Stimulated activated CD4-positive, alpha-beta T cell treated with anti-CD3 and anti-CD28 coated beads, Interleukin-12 subunit alpha, Interleukin-12 subunit beta, amount 100 ng/mL, for 24 hours (primary cell): Measurements from ENCODE around the gene KIAA0232.

Source experiments
- DNase-seq, 2 experiments: peaks; one replicate each; pipeline ENCODE4 v3.0.0-alpha.2; 2020; ENCODE audit warnings: low read depth in 2 of 2

Gene KIAA0232

DNA sequence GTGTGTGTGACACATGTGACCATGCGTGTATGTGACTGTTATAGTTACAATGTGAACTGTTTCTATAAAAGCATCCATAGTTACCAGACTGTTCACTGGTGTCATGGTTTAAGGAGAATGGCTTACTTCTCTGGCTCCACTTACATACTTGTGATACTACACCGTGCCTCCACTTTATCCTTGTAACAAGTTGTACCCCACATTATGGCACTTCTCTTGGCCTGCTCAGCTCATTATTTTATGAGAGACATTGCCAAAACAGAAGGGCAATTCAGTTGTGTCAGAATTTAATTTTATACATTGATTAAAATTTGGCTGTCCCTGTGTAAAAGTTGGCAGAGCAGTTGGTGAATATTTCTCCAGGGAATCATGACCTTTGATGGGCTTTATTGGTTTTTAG lies 64.7 kb downstream of the KIAA0232 start:
- DNase-seq, result no peak

DNA sequence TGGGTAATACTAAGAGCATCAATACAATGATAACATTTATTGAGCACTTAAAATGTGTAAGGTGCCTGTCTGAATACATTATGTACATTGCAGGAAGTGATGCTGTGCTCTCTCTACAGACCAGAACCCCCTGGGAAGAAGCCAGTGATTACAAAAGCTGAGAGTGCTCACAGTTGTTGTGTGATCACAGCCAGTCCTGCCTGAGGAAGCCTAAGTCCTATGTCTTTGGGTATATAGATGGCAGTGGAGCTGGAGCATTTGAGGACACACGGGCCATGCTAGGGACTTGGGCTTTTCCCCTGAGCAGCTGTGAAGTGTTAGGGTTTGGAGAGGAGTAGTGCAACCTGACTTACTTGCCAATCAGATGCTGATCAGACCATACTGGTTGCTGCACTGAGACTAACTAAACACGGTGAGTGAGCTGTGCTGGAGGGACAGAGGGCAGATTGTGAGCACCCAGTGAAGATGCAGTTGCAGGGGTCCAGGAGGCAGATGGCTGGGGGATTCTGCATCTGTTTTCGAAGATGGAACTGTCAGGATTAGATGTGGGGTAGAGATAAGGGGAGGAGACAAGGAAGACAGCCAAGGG lies 66.3 kb downstream of the KIAA0232 start:
- DNase-seq, result no peak

DNA sequence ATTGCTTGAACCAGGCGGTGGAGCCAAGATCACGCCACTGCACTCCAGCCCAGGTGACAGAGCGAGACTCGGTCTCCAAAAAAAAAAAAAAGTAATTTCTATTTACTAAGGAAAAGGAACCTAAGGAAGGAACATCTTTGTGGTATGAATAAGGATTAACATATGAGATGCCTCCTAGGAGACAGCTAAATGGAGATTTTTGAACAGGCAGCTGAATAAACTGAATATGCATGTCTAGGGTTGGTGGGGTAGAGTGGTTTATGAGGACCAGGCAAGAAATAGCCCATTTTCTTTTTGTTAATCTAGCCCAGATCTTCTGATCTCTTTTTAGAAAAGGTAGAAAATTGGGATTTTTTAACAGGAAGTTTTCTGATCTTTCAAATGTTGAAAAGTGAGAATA lies 67.2 kb downstream of the KIAA0232 start:
- DNase-seq, result no peak

DNA sequence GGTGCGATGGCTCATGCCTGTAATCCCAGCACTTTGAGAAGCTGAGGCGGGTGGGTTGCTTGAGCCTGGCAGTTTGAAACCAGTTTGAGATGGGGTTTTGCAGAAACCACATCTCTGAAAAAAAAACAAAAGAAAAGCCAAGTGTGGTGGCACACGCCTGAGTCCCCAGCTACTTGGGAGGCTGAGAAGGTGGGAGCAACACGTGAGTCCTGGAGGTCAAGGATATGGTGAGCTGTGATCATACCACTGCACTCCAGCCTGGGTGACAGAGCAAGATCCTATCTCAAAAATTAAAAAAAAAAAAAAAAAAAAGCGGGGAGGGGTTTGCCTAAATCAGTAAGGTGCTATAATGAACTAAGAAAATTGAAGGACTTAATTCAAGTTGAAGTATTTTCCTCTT lies 68.9 kb downstream of the KIAA0232 start:
- no peak for DNase-seq

DNA sequence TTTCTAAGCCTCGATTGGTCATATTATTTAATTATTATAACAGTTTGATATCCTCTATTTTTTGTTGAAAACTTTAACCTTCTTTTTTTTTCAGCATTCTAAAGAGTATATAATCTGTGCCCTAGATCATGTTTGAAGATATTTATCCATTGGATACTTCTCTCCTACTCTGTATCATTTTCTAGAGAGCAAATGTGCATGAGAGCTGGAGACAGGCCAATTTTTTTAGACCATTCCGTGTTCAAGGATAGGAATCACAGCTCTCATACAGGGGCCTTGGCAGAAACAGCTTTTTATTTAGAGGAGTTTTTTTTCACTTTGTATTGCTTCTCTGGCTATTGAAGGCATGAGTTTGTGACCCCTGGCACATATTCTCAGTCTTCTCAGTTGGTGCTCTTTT lies 69.4 kb downstream of the KIAA0232 start:
- DNase-seq, result no peak

DNA sequence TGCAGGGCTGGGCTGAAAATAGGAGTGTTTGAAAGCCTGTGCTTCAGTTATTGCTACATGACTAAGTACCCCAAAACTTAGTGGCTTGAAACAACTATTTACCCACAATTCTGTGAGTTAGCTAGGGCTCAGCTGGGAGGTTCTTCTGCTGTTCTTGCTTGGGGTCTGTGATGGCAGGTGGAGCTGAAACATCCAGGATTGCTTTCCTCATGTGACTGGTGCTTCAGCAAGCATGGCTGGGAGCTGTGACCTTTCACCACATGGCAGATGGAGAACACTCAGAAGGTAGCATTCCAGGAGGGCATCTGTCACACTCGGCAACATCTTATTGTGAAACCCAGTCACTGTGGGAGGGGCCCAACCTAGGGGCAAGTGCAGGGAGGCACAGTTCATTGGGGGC lies 70.1 kb downstream of the KIAA0232 start:
- no peak for DNase-seq

DNA sequence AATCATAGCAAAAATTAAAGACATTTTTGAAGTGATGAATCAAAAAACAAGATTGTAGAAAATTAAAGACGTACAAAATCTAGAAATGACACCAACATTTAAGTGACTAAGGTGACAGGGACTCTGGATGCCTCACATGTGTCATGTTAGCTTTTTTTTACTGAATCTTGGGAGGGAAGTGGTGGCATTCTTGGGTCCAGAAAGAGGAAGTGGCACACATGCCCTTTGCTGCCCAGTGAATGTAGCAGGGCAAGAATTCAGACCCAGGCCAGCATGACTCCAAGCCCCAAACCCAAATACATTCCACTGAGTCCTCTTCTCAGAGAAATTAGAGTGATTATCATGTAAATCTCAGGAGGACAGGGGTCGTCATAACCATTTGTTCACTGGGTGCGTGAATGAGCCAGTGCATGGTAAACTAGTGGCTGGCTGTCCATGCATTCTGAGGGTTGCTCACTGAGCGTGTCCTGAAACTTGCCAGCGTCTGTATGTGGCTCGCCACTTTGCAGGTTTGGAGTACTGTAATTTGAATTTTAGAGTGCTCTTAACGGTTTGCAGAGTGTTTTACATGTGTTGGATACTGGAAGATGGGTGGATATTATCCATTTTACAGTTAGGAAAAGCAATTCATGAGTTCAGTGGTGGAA lies 71.7 kb downstream of the KIAA0232 start:
- DNase-seq, result no peak

DNA sequence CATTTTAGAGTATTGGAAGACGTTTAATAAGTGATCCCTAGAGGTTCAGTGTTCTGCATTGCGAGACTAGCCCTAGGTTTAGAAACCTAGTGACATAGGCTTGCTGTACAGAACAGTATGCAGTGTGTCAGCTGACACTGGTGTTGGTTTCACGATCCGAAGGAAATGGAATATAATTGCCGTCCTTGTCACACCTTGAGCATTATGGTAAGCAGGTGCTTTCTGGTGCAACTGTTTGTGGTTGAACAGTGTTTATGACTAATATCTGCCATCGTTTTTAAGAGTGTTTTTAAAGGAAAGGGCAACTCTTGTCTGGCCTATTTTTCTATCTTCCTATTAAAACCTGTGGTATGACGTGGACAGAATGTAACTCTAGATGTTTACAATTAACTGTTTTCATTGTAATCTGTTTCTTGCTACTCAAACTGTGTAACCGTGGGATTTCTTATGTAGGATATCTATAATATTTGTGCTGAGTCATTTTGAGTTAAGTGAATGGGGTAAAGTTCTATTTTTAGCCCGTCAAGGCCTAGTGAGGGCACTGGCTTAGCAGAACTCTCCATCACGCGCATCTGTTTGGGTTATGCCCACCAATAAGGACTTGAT lies 73.3 kb downstream of the KIAA0232 start:
- DNase-seq, result peak in 1 of 2 experiments; percentile 6

DNA sequence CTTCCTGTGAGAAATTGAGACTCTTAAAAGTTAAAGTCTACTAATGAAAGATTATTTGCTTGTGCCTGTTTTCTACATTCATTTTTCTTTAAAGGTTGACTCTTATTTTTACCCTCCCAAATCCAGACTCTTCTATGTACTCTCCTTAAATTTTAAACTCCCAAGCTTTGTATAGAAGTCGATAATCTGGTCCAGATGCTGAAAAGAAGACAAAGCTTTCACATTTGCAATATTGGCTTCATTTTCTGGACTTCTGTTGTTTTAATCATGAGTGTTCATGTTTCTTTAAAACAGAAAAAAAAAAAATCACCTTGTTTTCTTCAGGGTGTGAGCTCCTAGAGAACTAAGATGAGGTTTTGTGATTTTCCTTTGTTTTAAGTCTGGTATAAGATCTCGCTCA lies 73.9 kb downstream of the KIAA0232 start:
- DNase-seq, result no peak

DNA sequence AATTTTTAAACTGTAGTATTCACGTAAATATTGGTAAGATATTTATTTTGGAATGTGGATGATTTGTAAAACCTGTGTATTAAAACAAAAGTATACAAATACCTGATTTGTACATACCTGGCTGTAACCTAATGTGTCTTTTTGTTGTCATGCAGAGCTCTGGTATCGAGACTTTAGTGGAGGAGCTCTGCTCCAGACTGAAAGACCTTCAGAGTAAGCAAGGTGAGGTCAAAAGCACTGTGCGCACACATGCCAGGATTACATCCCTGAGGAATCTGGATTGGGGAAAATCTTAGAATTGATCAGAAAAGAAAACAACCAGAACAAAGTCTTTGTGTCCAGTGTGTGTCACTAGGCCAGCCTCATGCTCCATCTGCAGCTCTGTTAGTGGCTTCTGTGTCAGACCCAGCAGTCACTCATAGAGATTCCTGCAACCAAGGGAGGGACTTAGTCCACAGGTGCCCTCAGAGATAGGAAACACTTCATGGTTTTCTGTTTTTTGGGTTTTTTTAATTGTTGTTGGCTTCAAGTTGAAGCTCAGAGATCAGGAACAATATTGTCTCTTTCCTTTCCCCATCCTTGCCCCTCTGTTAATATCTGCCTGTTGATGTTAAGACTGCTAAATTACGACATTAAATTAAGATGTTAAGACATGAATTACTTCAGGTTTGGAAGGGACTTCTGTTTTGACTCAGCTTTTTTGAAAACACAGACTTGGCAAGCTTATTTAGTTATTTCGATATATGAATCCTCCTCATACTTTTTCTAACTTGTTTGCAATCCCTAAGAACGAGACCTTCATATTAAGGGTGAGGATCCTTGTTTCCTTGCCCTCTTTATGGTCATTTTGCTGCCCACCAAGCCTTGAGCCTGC lies 74.7 kb downstream of the KIAA0232 start:
- DNase-seq, result no peak

DNA sequence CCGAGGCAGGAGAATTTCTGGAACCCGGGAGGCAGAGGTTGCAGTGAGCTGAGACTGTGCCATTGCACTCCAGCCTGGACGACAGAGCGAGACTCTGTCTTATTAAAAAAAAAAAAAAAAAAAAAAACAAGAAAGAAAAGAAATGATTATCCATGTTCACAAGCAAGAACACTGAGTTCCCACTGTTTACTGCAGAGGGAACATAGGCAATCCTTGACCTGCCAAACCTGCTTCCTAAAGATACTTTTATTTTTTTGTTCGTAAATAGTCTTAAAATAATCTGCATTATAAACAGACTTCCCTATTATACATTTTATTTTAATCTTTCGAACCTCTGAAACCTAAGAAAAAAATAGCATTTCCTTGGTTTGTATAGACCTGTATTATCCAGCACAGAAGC lies 76.5 kb downstream of the KIAA0232 start:
- no peak for DNase-seq

DNA sequence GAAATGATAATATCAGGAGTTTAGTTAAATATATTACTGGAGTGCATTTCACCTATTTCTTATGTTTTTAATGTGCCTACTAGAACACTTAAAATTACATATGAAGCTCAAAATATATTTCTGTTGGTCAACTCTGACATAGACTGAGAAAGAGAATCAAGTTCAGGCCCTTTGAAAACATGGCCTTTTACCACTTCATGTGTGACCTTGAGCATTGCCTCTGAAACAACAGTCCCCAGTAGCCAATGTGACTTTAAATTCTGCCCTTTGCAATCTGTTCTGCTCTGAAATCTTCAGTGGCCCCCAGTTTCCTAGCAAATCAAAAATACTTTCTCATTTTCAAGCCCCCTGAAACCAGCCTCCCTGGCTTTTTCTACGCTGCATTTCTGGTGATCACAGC lies 77.0 kb downstream of the KIAA0232 start:
- DNase-seq, result no peak

DNA sequence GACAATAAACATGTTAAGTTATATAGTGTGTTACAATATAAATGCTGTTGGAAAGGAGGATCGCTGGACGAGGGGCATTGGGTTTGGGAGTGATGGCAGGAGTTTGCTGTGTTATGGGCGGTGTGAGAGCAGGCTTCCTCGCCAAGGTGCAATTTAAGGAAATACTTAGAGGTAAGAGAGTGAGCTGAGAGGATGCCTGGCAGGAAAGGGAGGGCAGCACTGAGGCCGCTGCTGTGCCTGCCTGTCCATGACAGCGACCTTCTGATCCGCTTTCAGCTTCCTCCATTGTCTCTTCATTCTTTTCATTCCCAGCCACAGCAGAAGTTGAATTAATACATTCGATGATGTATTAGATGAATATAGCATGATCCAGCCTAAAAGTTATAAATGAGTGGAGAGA lies 85.9 kb downstream of the KIAA0232 start:
- no peak for DNase-seq

DNA sequence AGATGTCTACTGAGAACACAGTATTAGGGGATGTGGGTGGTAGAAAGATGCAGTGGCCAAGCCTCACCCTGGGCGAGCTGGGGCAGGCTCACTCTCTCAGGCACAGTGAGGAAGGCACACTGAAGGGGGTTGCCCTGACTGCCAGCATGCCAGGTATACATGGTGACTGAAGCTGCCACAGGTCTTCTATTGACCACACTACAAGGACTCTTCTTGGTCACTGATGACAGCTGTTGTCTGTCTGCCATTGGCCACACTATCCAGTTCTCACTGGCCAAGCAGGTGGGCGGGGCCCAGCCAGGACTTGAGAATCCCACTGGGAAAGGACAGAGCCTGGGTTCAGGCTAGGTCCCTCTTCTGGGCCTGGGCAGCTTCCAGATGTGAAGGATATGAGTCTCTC lies 87.4 kb downstream of the KIAA0232 start:
- no peak for DNase-seq

DNA sequence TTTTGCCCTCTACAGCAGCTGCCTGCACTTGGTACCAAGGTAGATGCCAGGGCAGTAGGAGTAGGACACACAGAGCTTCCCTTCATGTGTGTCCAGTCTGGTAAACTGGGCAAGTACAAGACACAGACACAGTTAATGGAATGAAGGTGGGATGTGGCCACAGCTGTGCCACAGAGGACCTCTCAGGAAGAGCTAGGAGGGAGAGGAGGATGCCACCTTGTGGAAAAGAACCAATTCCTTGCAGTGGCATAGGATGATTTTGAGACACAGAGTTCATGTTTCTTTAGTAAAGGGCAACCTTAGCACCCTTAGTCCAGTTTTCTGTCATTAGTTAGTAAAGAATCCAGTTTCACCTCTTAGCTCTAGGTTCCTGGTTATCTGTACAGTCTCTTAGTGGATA lies 90.8 kb downstream of the KIAA0232 start:
- no peak for DNase-seq

DNA sequence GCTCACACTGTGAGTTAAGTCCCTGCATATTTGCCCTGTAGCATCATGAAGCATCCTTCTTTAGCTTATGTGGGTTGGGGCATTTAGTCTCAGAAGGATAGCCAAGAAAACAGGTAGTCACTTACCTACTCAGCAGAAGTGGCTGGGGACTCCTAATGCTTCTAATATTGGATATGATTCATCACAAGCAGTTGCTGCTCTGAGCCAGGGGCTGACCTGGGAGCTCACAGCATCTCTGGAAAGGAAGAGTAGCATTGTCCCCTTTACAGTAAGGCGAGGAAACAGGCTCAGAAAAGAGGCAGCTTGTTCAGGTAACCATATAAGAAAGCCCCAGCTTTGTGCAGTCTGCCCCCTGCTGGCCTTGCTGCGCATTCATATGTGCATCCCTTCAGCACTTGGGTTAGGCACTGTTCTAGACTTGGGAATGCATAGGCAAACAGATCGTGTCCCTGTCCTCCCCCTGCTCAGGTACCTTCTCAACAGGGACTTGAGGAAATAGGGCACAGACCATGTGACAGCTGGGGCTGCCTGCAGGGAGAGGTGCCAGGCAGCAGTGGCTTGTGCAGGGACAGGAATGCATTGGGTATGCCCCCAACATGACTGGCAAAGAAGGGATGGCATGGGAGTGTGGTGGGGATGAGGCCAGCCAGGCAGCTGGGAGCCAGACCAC lies 91.4 kb downstream of the KIAA0232 start:
- DNase-seq, result peak; percentile 50 to 76

DNA sequence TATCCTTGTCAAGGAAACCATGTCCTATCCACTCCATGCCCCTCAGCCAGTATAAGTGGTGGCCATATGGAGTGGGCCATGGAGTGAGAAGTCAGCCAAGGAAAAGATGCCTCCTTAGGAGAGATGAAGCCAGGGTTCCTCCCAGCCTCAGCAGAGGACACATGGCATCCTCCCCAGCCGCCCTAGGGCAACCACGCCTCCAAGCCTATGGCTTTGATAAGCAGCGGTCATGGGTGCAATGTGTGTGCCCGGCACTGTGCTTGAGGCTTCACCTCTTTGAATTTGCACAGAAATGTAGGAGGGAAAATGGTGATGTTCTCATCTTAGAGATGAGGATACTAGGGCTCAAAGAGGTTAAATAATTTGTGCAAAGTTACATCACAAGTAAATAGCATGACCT lies 92.5 kb downstream of the KIAA0232 start:
- DNase-seq, result no peak

DNA sequence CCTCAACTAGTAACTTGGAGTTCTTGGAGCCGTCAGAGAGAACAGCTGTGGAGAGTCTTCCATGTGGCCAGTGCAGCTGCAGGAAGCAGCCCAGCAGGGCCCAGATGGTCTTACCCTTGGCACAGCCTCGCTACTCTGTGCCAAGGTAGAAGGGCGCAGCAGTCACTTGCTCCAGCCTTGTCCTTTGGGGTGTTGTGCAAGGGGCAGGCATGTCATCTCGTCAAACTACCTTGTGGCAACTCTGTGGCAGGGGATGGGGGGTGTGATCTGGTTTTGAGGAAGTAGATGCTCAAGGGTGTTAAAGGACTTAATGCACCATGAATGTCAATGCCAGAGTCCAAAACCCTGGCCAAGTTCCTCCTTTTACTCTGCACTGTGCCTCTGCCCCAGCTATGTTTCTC lies 92.9 kb downstream of the KIAA0232 start:
- no peak for DNase-seq

DNA sequence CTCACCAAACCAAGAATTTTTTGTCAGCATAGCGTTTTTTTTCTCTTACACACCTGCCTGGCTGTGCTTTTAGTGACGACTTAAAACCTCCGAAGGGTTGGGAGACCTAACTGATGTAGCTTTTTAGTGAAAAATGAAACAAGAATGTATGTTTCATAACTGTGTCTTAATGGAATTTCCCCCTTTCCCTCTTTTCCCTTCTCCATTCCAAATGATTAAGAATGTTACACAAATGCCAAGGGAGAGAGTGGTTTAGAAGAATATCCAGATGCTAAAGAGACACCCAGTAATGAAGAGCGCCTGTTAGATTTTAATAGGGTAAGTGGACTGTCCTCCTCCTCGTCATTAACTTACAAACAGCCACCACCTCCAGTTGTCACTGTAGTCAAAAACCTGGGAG lies 93.9 kb downstream of the KIAA0232 start:
- DNase-seq, result no peak

DNA sequence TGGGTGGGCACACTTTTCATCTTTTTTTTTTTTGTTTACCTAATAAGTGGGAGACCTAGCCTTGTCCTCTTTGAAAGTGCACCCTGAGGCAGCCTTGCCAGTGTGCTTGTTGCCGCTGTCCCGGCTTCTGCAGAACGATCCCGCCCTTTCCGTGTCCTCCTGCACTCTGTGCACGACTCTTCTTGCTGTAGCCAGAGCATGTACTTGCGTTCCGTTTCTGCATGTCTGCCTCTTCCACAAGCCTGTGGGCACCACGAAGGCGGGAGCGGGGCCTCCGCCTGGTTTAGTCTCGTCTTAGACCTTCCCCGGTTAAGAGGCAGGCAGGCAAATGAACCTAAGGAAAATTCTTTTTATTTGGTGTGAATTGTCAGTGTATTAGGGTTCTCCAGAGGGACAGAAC lies 94.5 kb downstream of the KIAA0232 start:
- DNase-seq, result no peak

DNA sequence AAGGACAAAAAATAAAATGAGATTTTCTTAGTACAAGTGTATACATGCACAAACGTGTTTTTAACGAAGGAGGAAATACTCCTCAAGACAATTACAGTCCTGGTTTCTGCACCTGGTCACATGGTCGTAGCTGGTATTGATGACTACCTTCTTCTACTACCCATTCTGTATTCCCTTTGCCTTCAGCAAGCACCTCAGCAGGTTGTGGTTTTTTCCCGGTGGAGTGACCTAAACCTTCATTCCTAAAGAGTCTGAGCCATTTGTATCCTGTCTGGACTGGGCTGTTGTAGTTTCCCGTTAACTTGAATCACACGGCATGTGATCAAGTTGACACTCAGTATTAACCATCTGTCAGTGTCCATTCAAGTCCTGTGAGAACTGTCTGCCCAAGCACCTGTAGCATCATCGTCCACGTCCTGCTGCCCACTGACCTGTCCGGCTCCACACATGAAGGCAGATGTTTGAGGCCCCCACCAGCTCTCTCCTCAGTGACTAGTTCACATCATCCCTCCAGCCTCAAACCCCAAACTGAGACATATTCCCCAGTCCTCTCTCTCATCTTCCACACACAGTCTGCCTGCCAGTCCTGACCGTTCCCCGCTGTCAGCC lies 96.0 kb downstream of the KIAA0232 start:
- no peak for DNase-seq

DNA sequence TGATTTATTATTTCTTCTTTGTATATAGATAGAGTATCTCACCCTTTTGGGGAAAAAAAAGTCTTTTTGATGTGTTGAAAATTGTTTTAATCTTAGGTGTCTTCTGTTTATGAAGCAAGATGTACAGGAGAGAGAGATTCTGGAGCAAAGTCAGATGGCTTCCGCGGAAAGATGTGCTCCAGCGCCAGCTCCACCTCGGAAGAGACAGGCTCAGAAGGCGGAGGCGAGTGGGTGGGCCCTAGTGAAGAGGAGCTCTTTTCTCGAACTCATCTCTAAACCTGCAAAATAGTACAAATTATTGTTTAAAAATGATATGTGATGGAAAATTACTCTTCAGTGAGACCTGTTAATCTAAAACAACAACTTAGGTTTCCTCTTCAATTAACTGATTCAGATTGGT lies 98.2 kb downstream of the KIAA0232 start:
- no peak for DNase-seq
